ENCODE results near the gene ABL2.
"Not testable (repeated sequence)": the region's sequence is repeated elsewhere in the genome, so short reads cannot be mapped to it uniquely, and the experiment has no call there.

The ABL2 gene

GRCh38 chr1:179253286-179253972, 24.0 kb upstream of the ABL2 start:
- H3K27ac ChIP-seq = no peak overlapping the region
- TF ChIP-seq, protein P1, sequence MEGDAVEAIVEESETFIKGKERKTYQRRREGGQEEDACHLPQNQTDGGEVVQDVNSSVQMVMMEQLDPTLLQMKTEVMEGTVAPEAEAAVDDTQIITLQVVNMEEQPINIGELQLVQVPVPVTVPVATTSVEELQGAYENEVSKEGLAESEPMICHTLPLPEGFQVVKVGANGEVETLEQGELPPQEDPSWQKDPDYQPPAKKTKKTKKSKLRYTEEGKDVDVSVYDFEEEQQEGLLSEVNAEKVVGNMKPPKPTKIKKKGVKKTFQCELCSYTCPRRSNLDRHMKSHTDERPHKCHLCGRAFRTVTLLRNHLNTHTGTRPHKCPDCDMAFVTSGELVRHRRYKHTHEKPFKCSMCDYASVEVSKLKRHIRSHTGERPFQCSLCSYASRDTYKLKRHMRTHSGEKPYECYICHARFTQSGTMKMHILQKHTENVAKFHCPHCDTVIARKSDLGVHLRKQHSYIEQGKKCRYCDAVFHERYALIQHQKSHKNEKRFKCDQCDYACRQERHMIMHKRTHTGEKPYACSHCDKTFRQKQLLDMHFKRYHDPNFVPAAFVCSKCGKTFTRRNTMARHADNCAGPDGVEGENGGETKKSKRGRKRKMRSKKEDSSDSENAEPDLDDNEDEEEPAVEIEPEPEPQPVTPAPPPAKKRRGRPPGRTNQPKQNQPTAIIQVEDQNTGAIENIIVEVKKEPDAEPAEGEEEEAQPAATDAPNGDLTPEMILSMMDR (conservative IDR thresholded peaks at IDR 0.05) = no peak

DNA sequence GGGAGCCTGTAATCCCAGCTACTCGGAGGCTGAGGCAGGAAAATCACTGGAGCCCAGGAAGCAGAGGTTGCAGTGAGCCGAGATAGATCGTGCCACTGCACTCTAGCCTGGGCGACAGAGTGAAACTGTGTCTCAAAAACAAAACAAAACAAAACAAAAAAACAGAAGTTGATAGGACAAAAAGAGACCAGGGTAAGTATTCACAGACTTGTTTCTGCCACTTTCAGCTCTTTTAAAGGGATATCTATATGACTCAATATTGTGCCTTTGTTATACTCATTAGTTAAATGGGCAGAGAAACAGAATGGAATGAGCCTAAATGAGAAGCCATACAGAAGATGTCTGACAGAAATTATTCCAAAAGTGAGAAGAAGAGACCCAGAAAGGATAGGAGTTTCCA, 23.1 kb upstream of the ABL2 start:
- no peak overlapping the region for H3K27ac ChIP-seq
- TF ChIP-seq, protein P1 (conservative IDR thresholded peaks at IDR 0.05) = no peak

DNA sequence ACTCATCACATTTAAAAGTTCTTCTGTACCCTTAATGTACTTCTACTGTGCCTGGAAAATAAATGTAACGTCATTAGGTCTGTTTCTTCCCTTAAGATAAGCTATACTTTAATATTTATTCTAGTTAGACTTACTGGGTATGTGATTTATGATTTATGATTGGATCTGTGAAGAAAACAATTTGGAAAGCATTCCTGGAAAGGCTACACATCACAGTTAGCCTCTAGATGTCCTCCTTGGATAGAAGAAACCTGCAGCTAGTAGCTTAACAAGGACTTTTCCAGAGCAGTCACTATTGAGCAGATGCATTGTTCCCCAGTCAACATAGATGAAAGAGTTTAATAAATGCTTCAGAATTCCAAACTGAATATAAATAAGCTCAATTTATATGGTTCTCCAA, 22.2 kb upstream of the ABL2 start:
- 0 out of 2 replicates have a peak overlapping the region, but pooled peaks have one; percentile 25 for H3K27ac ChIP-seq
- TF ChIP-seq, protein P1 (conservative IDR thresholded peaks at IDR 0.05) = peak; percentile 79

DNA sequence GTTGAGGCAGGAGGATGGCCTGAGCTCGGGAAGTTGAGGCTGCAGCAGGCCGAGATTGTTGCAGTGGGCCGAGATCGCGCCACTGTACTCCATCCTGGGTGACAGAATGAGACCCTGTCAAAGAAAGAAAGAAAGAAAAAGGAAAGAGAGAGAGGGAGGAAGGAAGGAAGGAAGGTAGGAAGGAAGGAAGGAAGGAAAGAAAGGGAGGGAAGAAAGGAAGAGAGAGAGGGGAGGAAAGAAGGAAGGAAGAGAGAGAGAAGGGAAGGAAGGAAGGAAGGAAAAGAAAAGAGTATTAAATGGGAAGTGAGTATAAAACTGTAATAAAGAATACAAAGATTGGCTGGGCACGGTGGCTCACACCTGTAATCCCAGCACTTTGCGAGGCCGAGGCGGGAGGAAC, 18.4 kb upstream of the ABL2 start:
- TF ChIP-seq, protein P1 (conservative IDR thresholded peaks at IDR 0.05) = no peak

GRCh38 chr1:179245426-179245825, 15.9 kb upstream of the ABL2 start:
- not testable (repeated sequence) for H3K27ac ChIP-seq

More for the DNA sequence above, 18.4 kb upstream of the ABL2 start:
- no peak overlapping the region for H3K27ac ChIP-seq

- TF ChIP-seq, protein P1 (conservative IDR thresholded peaks at IDR 0.05) = no peak
- H3K27ac ChIP-seq = no peak overlapping the region
These were observed 12.1 kb upstream of the ABL2 start for GRCh38 chr1:179241530-179242097.

- TF ChIP-seq, protein P1 (conservative IDR thresholded peaks at IDR 0.05) = no peak
- no peak overlapping the region for H3K27ac ChIP-seq
These were observed 7.7 kb upstream of the ABL2 start for GRCh38 chr1:179237222-179237621.

GRCh38 chr1:179234863-179235262, 5.4 kb upstream of the ABL2 start:
- no peak overlapping the region for H3K27ac ChIP-seq

More at GRCh38 chr1:179234863-179235262, 5.4 kb upstream of the ABL2 start:
- TF ChIP-seq, protein P1 (conservative IDR thresholded peaks at IDR 0.05) = no peak

All from VCaP (cell line).